Activated CD4-positive, alpha-beta T cell treated with anti-CD3 and anti-CD28 coated beads, Interleukin-2, amount 10 ng/mL, durations not matched to agents 7 days and 5 days (primary cell): ENCODE data around the gene ZSWIM7. TPM values are rescaled to one million over a fixed set of nuclear protein-coding genes. Genes with fewer than 3 reads are reported as not detected.
"Not testable (repeated sequence)": the region's sequence is repeated elsewhere in the genome, so short reads cannot be mapped to it uniquely, and the experiment has no call there.

Experiments
- CTCF ChIA-PET: fragments of 350-600 bp; sonication (Branson Sonifier 250); formaldehyde crosslinking; loops from one replicate; lab custom pipeline; 2021; ENCODE audit warnings: antibody characterized with exemption; lab: Charles Lee
- POLR2A ChIA-PET: fragments of 350-600 bp; sonication (Branson Sonifier 250); formaldehyde crosslinking; loops from one replicate; lab custom pipeline; 2021; ENCODE audit warnings: antibody characterized with exemption; lab: Charles Lee
- DNase-seq: peaks from one replicate; pipeline ENCODE4 v3.0.0-alpha.2; 2020
- H3K27ac Mint-ChIP-seq: one replicate; pipeline ENCODE4 v1.8.0; 2021; ENCODE audit warnings: mild to moderate bottlenecking, moderate library complexity, mixed read lengths
- H3K27me3 Mint-ChIP-seq: one replicate; pipeline ENCODE4 v1.8.0; 2021; ENCODE audit warnings: mixed read lengths
- H3K36me3 Mint-ChIP-seq: one replicate; pipeline ENCODE4 v1.8.0; 2021; ENCODE audit warnings: low read depth, mixed read lengths
- H3K4me1 Mint-ChIP-seq: one replicate; pipeline ENCODE4 v1.8.0; 2021; ENCODE audit warnings: mixed read lengths
- H3K4me3 Mint-ChIP-seq: one replicate; pipeline ENCODE4 v1.8.0; 2021; ENCODE audit warnings: mild to moderate bottlenecking, moderate library complexity, mixed read lengths
- H3K9me3 Mint-ChIP-seq: one replicate; pipeline ENCODE4 v1.8.0; 2021; ENCODE audit warnings: mixed read lengths
- total RNA-seq, 2 experiments: library from RNA; stranded (reverse); gene quantifications; one replicate each; pipeline ENCODE4 v1.2.3, GENCODE V29; 2021

Gene ZSWIM7
- total RNA-seq, 2 experiments from 2014 or later: 13.3 to 18.1 TPM

GRCh38 chr17:15981646-15982580 is 17.6 kb downstream of the ZSWIM7 start:
- Mint-ChIP-seq H3K4me1 (peaks cover 18% of the 10 kb centered on the region), H3K27ac (no peak overlapping the region), H3K36me3 (peaks cover 32% of the 10 kb centered on the region), H3K9me3 (no peaks in the 10 kb centered on the region), H3K27me3 (no peaks in the 10 kb centered on the region), H3K4me3 (no peak overlapping the region)
- DNase-seq: no peak
- POLR2A ChIA-PET: no interaction called here
- CTCF ChIA-PET: interaction anchor here (1.1 to 1.2 kb wide), 2 partner anchors 12 to 37 kb away, joined by 3 read pairs; partner anchors contain the start of gene ADORA2B

- H3K4me1 Mint-ChIP-seq: peaks cover 18% of the 10 kb centered on the region
- H3K4me3 Mint-ChIP-seq: no peak overlapping the region
- CTCF ChIA-PET: no interaction called here
- H3K36me3 Mint-ChIP-seq: peaks cover 32% of the 10 kb centered on the region
- H3K9me3 Mint-ChIP-seq: no peaks in the 10 kb centered on the region
- POLR2A ChIA-PET: no interaction called here
- no peak overlapping the region for H3K27ac Mint-ChIP-seq
- H3K27me3 Mint-ChIP-seq: no peaks in the 10 kb centered on the region
- no peak for DNase-seq
These were observed 18.3 kb downstream of the ZSWIM7 start for GRCh38 chr17:15981208-15981607.

GRCh38 chr17:15979013-15979412 is 20.5 kb downstream of the ZSWIM7 start:
- CTCF ChIA-PET: interaction anchor here (1.1 kb wide), 1 partner anchor 9 kb away, joined by 4 read pairs; no protein-coding TSS in a partner anchor
- H3K9me3 Mint-ChIP-seq, H3K27ac Mint-ChIP-seq, H3K27me3 Mint-ChIP-seq, H3K4me3 Mint-ChIP-seq, POLR2A ChIA-PET, DNase-seq: not testable (repeated sequence)
- Mint-ChIP-seq H3K36me3 (peaks cover 29% of the 10 kb centered on the region), H3K4me1 (peaks cover 18% of the 10 kb centered on the region)

- H3K27me3 Mint-ChIP-seq: no peaks in the 10 kb centered on the region
- DNase-seq: no peak
- H3K4me1 Mint-ChIP-seq: peaks cover 18% of the 10 kb centered on the region
- ChIA-PET CTCF (interaction anchor here (1.1 kb wide), 1 partner anchor 9 kb away, joined by 4 read pairs; no protein-coding TSS in a partner anchor), POLR2A (no interaction called here)
- no peak overlapping the region for H3K4me3 Mint-ChIP-seq
- peaks cover 26% of the 10 kb centered on the region for H3K36me3 Mint-ChIP-seq
- H3K9me3 Mint-ChIP-seq: no peaks in the 10 kb centered on the region
- H3K27ac Mint-ChIP-seq: no peak overlapping the region
These were observed 20.9 kb downstream of the ZSWIM7 start for GRCh38 chr17:15978606-15979005.

GRCh38 chr17:15977894-15978293 is 21.6 kb downstream of the ZSWIM7 start:
- peaks cover 26% of the 10 kb centered on the region for H3K36me3 Mint-ChIP-seq
- H3K4me3 Mint-ChIP-seq: no peak overlapping the region
- H3K27ac Mint-ChIP-seq: no peak overlapping the region
- ChIA-PET CTCF (no interaction called here), POLR2A (no interaction called here)
- no peaks in the 10 kb centered on the region for H3K27me3 Mint-ChIP-seq
- no peaks in the 10 kb centered on the region for H3K9me3 Mint-ChIP-seq
- H3K4me1 Mint-ChIP-seq: peaks cover 23% of the 10 kb centered on the region
- DNase-seq: no peak

DNA sequence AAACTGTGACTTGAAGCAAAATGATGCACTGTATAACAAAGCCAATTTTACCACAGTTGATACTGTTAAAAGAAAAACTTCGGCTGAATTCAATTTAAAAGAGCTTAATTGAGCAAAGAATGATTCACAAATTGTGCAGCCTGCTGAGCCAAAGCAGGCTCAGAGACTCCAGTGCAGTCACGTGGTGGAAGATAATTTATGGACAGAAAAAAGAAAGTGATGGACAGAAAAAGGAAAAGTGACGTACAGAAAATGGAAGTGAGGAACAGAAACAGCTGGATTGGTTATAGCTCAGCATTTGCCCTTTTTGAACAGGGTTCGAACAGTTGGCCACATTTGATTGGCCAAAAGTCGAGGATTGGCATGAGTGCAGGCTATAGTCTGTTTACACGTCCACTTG is 25.7 kb downstream of the ZSWIM7 start:
- POLR2A ChIA-PET: no interaction called here
- CTCF ChIA-PET: no interaction called here

DNA sequence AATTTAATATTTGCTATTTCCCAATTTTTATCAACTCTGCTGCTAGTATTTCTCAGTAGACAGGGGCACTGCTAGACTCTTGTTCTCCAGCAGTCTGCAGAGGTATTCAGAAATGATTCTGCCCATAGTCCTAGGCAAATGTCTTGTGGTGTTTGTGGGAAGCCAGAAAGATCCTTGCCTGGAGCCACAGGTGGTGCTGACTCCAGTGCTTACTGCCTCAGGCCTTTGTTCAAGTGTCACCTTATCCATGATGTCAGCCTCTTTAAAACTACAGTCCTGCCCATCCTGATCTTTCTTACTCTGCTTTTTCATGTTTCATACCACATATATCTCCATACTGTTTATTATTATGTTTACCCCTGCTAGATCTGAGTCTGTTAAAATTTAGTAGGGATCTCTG is 26.5 kb downstream of the ZSWIM7 start:
- peaks cover 9% of the 10 kb centered on the region for H3K36me3 Mint-ChIP-seq
- H3K9me3 Mint-ChIP-seq: no peaks in the 10 kb centered on the region
- POLR2A ChIA-PET: no interaction called here
- H3K27me3 Mint-ChIP-seq: peaks cover 2% of the 10 kb centered on the region
- no peak for DNase-seq
- CTCF ChIA-PET: interaction anchor here (0.8 kb wide), 1 partner anchor 18 kb away, joined by 3 read pairs; no protein-coding TSS in a partner anchor
- H3K4me3 Mint-ChIP-seq: no peak overlapping the region
- H3K27ac Mint-ChIP-seq: no peak overlapping the region
- peaks cover 5% of the 10 kb centered on the region for H3K4me1 Mint-ChIP-seq

More for the DNA sequence above, 25.7 kb downstream of the ZSWIM7 start:
- no peak overlapping the region for H3K27ac Mint-ChIP-seq
- DNase-seq: no peak
- H3K36me3 Mint-ChIP-seq: peaks cover 11% of the 10 kb centered on the region
- peaks cover 2% of the 10 kb centered on the region for H3K27me3 Mint-ChIP-seq
- H3K4me3 Mint-ChIP-seq: no peak overlapping the region
- no peaks in the 10 kb centered on the region for H3K9me3 Mint-ChIP-seq
- H3K4me1 Mint-ChIP-seq: peaks cover 5% of the 10 kb centered on the region

DNA sequence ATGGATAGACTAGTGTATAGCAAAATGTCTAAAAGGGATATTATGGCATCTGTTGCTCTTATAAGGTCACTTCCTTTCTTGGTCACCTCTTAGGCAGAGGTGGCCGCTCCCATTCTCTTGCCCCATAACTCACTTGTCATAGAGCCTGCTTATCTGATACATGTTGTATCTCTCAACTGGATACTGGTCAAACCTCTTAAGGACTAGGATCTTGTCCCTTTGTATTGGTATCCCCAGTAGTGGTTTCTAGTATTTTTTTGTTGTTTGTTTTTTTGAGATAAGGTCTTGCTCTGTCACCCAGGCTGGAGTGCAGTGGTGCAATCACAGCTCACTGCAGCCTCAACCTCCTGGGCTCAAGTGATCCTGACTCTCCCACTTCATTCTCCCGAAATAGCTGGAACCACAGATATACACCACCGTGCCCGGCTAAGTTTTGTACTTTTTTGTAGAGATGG is 27.0 kb downstream of the ZSWIM7 start:
- no peaks in the 10 kb centered on the region for H3K9me3 Mint-ChIP-seq
- POLR2A ChIA-PET: no interaction called here
- H3K4me1 Mint-ChIP-seq: peaks cover 6% of the 10 kb centered on the region

DNA sequence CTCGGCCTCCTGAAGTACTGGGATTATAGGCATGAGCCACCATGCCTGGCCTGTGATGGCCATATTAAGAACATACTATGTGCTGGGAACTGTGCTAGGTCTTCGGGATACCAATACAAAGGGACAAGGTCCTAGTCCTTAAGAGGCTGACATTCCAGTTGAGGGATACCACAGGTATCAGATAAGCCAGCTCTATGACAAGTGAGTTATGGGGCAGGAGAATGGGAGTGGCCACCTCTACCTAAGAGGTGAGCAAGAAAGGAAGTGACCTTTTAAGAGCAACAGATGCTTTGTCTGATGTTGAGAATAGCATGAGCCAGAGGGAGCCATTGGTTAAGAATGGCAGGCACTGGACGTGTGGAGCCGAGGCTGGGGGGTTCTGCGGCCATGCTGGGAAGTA is 27.6 kb downstream of the ZSWIM7 start:
- H3K9me3 Mint-ChIP-seq: no peaks in the 10 kb centered on the region
- peaks cover 2% of the 10 kb centered on the region for H3K27me3 Mint-ChIP-seq
- peaks cover 3% of the 10 kb centered on the region for H3K36me3 Mint-ChIP-seq
- ChIA-PET POLR2A (no interaction called here), CTCF (interaction anchor here (1.1 kb wide), 1 partner anchor 12 kb away, joined by 3 read pairs; no protein-coding TSS in a partner anchor)
- H3K4me1 Mint-ChIP-seq: peaks cover 9% of the 10 kb centered on the region
- no peak for DNase-seq
- H3K4me3 Mint-ChIP-seq: no peak overlapping the region
- no peak overlapping the region for H3K27ac Mint-ChIP-seq

More for the DNA sequence above, 27.0 kb downstream of the ZSWIM7 start:
- peaks cover 7% of the 10 kb centered on the region for H3K36me3 Mint-ChIP-seq
- CTCF ChIA-PET: interaction anchor here (0.8 kb wide), 1 partner anchor 17 kb away, joined by 3 read pairs; no protein-coding TSS in a partner anchor
- H3K27ac Mint-ChIP-seq: no peak overlapping the region
- H3K27me3 Mint-ChIP-seq: peaks cover 2% of the 10 kb centered on the region
- no peak overlapping the region for H3K4me3 Mint-ChIP-seq
- DNase-seq: no peak

GRCh38 chr17:15971098-15971678 is 28.3 kb downstream of the ZSWIM7 start:
- Mint-ChIP-seq H3K4me3 (no peak overlapping the region), H3K36me3 (peaks cover 2% of the 10 kb centered on the region), H3K27ac (no peak overlapping the region), H3K27me3 (peaks cover 6% of the 10 kb centered on the region), H3K4me1 (peaks cover 16% of the 10 kb centered on the region), H3K9me3 (no peaks in the 10 kb centered on the region)
- no peak for DNase-seq
- POLR2A ChIA-PET: interaction anchor here (0.6 kb wide), 1 partner anchor 1341 kb away, joined by 6 read pairs; no protein-coding TSS in a partner anchor
- CTCF ChIA-PET: interaction anchor here (1.1 kb wide), 1 partner anchor 11 kb away, joined by 3 read pairs; no protein-coding TSS in a partner anchor

DNA sequence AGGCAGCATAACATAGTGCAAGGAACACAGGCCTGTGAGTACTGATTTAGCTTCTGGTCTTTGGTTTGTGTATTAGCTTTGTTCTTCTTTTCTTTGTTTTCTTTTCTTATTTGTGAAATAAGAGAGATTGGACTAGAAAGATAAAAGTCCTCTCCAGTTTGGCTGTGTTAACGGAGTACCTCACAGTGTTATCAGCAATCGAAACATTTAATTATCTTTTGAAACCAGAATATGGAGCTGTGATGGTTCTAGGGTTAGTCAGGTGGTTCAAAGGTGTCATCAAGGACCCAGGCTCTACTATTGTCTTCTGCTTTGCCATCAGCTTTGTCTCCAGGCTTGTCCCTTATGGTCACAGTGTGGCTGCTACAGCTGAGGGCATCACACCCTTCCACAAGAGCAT is 29.0 kb downstream of the ZSWIM7 start:
- POLR2A ChIA-PET: no interaction called here
- CTCF ChIA-PET: interaction anchor here (1.0 to 1.2 kb wide), 3 partner anchors 8 to 12 kb away, joined by 3 to 4 read pairs (median 3); no protein-coding TSS in a partner anchor
- H3K4me3 Mint-ChIP-seq: no peak overlapping the region
- H3K36me3 Mint-ChIP-seq: peaks cover 2% of the 10 kb centered on the region
- no peak for DNase-seq
- no peak overlapping the region for H3K27ac Mint-ChIP-seq
- H3K4me1 Mint-ChIP-seq: peaks cover 20% of the 10 kb centered on the region
- peaks cover 8% of the 10 kb centered on the region for H3K27me3 Mint-ChIP-seq
- H3K9me3 Mint-ChIP-seq: no peaks in the 10 kb centered on the region

- Mint-ChIP-seq H3K27ac (no peak overlapping the region), H3K9me3 (no peaks in the 10 kb centered on the region), H3K36me3 (peaks cover 2% of the 10 kb centered on the region), H3K4me1 (peaks cover 20% of the 10 kb centered on the region), H3K27me3 (peaks cover 13% of the 10 kb centered on the region), H3K4me3 (no peak overlapping the region)
- POLR2A ChIA-PET: no interaction called here
- CTCF ChIA-PET: interaction anchor here (1.0 to 1.2 kb wide), 2 partner anchors 9 to 13 kb away, joined by 3 to 4 read pairs; no protein-coding TSS in a partner anchor
- no peak for DNase-seq
These were observed 30.0 kb downstream of the ZSWIM7 start for GRCh38 chr17:15969463-15969862.
